NCI-H1694 treated with DMSO at 0.1 percent for 48 hours (cell line): ENCODE results near the gene DZANK1.
"Not testable (repeated sequence)": the region's sequence is repeated elsewhere in the genome, so short reads cannot be mapped to it uniquely, and the experiment has no call there.

Experiments used
- DNase-seq: peaks from one replicate; lab custom pipeline; 2025; lab: John Stamatoyannopoulos, UW

DZANK1 gene

DNA sequence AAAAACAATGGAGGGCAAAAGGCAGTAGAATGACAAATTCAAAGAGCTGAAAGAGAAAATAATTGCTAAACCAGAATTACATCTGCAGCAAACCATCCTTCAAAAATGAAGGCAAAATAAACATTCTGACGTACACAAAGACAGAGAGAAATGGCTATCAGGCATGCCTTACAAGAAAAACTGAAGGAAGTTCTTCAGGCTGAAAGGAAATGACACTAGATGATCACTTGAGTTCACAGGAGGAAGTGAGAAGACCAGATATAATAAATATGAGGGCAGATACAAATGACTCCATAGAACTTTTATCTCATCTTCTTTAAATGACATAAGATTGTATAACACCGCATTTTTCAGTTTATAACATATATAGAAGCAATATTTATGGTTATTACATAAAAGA lies 30.0 kb downstream of the DZANK1 start:
- DNase-seq, result no peak

DNA sequence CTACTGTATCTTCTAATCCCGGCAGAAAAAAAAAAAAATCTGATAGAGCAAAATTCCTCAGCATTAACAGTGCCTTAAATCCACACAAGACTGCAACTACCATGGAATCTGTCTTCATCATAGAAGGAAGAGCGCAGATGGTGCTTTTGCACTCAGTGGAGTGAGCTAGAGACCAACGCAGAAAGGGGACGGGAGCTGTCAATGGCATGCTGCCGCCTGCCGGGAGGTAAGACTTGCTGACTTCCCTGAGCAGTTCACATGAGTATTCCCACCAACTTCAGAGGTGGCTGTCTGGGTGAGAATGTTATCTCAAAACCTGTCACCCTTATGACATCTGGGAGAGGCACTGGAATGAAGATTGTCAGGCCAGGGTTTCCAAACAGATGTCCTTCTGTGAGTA lies 35.6 kb downstream of the DZANK1 start:
- DNase-seq, result no peak

DNA sequence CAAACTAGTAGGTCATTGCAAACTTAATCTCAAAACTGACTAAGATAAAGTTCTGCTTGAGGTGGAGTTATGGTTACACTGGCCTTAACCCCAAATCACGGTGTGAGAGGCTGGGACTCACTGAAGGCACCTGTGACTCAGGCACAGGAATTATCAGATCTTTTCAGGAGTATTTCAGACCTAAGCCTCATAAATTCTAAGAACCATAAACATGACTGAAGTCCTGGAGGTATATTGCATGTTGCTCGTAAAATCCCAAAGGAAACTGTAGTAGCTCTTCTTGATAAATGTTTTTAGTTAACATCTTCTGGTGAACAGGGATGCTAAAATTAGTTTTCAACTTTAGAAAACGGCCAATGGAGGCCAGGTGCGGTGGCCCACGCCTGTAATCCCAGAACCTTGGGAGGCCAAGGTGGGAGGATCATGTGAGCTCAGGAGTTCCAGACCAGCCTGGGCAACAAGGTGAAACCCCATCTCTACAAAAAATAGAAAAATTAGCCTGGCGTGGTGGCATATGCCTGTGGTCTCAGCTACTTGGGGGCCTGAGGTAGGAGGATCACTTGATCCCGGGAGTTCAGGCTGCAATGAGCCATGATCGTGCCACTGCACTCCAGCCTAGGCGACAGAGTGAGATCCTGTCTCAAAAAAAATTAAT lies 36.5 kb downstream of the DZANK1 start:
- DNase-seq, result no peak

DNA sequence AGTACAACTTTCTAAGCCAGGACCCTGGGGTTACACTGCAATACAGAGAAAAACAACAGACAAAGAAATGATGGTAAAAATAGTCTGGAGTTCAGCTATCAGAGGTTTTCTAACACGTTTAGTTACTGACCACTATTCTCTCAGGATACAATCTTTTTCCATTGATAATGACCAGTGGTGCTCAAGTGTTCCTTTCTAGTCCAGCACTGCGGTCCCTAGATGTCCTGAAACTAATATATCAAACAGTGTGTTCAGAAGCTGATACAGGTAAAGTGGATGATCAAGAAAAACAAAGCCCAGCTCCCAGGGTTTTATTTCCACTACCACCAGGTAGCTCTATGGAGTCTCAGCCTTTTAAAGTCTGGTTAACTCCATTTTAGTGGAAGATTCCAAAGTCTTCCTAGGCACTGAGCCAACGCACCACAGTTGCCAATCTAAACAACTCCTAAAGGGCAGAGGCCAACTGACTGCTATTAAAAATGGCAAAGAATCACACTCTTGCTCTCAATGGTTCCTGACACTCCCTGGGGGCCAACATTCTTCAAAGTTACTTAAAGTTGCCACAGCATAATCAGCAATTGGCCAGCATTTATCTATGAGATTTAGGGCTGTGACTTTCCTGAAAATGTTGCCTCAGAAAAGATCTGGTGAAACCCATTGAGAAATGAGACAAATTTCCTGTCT lies 38.2 kb downstream of the DZANK1 start:
- no peak for DNase-seq

DNA sequence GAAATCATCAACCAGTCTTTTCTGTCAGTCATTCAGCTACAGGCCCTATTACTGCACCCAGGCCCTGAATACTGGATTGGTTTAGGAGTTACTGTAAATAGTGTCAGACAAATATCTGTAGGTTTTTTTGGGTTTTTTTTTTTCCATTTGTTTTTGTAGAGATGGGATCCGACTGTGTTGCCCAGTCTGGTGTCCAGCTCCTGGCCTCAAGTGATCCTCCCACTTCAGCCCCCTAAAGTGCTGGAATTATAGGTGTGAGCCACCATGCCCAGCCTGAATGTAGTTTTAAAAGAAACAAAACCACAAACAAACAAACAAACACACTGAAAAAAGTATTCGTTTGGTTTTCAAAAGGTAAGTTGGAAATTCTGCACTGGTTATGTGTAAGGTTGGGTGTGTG lies 39.6 kb downstream of the DZANK1 start:
- DNase-seq, result no peak

DNA sequence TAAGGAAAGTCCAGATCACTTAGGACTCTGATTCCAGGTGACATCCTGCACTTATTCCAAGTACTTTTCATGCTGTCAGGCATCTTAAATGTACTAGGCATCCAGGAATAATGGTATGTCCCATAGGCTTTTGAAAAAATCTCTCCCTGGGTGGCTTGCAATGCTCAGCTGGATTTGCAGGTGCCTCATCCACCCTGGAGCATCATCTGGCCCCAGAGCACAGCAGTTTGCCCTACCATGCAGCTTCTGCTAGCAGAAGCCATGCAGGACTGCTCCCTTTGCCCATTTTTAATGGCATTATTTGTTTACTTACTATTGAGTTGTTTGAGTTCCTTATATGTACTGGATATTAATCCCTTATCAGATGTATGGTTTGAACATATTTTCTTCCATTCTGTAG lies 45.2 kb downstream of the DZANK1 start:
- no peak for DNase-seq

DNA sequence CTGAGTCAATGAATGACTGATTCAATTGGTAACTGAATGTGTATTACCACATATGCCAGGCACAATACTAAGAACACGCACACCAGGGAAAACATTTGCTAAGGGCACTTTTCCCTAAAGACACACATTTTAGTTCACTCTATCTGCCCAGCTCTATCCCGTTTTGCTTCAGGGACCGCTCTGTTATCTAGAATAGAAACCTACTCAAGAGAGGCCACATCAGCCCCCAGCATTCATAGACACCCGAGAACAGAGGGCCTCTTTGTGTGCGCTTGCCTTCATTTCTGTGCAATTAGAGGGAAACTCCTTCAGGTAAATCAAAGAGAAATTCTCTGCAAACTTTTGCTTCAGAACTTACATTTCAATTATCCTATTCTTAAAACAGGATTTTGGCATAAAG lies 50.3 kb downstream of the DZANK1 start:
- DNase-seq, result no peak

DNA sequence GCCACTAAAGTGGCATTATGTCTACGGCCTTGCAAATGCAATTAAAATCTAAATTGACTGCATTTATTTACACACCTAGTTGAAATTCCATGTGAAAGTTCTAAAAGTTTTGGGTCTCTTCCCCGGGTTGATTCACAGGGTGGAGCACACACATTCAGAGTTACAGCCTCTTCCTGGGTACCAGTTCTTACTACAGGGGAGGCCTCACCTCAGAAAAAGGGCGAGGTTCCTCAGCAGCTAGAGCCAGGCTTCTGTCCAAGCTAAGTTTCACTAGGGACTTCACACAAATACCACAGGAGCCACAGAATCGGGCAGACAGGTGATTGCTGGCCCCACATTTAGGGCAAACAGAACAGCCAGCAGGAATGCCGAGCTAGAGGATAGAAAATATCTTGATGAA lies 52.7 kb downstream of the DZANK1 start:
- DNase-seq, result no peak

DNA sequence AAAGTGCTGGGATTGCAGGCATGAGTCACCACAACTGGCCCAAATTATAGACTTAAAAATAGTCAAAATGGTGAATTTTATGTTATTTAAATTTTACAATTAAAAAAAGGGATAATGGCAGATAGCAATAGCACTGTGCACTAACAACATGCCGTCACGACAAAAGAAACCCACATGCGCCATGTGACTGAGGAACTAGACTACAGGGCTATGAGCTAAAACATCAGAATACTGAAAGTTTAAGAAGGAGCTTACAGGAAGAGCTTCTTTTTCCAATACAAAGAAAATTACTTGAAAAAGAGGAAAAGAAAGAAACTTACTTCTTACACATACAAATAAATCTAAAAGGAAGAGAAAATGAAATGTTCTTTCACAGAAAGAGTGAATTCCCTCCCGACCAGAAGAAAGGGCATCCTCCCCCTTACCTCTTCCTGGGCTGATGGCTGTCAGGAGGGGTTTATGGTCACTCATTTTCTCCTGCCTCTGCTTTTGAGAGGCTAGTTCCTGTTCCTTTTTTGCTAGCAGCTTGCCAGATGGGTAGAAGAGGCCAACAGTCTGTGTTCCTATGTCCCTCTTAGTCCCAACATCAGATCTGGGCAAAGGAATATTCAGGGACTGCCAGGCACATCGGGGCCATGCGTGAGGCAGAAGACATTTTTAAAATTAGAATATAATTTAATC lies 54.5 kb downstream of the DZANK1 start:
- DNase-seq, result no peak

DNA sequence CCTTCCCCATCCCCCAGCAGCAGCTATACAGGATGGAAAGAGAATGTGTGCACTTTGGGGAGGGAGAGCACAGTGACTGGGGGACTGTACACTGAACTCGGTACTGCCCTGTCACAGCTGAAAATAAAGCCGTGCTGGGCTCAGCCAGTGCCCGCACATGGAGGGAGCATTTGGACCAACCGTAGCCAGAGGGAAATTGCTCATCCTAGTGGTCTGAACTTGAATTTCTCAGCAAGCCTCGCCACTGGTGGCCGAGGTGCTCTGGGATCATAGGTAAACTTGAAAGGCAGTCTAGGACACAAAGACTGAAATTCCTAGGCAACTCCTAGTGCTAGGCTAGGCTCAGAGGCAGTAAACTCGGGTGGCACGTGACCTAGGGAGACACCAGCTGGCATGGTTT lies 61.0 kb downstream of the DZANK1 start:
- DNase-seq, result no peak

DNA sequence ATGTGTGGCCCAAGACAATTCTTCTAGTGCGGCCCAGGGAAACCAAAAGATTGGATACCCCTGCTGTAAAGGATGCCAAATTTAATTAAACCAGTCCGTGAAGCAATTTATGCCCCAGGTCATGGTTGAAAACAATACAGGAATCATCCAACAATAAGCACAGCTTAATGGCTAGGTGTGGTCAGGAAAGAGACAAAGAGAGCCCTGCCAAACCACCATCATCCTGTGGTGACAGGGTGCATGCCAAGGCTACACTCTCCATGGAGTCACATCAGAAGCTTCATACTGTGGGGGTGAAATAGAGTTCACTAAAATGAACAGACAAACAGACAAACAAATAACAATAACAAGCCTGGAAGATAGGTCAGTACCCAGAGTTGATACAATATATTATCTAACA lies 62.7 kb downstream of the DZANK1 start:
- DNase-seq, result no peak

DNA sequence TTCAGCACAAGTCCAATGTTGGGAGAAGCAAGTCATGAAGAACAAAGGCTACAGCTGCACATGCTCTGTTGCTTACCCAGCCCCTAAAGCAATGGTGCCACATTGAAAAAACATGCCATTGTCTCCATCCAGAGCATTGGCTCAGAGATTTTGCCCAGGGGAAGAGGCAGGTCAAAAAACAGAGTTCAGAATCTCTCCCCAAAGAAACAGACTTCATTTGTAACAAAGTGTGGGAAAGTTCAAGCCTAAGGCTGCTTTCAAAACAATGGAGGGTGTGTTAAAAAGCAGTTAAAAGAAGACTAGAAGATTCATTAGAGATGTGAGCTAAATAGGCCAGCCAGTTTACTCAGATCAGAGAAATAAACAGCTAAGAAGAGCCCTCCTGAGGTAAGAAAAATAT lies 63.6 kb downstream of the DZANK1 start:
- DNase-seq, result no peak

DNA sequence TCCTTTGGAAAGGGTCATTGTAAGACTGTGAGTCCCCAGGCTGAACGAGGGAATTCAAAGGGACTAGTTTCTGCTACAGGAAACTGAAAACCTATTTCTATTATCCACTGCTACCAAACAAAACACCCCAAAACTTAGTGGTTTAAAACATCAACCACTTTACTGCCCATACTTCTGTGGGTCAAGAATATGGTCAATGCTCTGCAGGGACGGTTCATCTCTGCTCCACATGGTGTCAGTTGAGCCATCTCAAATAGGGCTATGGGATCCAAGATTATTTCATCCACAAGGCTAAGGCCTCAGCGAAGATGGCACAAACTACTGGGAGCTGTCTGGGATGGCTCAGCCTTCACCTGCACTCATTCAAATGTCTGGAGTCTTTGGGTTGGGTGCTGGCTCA lies 65.5 kb downstream of the DZANK1 start:
- no peak for DNase-seq

DNA sequence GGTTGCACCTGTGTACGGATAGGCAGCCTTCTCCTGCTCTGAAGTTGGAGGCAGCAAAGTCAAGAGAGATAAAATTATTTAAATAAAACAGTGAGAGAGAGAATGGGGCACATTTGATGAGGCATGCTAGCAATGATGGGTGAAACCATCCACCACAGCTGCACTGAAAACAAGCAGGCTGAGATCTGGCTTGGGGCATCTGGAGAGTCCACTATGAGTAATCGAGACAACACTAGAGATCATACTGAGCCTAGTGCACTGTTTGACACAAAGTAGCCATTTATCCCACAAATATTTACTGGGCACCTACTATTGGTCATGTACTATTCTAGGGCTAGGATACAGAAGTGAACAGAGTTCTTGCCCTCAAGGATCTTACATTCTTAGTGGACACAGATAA lies 66.4 kb downstream of the DZANK1 start:
- DNase-seq, result no peak

DNA sequence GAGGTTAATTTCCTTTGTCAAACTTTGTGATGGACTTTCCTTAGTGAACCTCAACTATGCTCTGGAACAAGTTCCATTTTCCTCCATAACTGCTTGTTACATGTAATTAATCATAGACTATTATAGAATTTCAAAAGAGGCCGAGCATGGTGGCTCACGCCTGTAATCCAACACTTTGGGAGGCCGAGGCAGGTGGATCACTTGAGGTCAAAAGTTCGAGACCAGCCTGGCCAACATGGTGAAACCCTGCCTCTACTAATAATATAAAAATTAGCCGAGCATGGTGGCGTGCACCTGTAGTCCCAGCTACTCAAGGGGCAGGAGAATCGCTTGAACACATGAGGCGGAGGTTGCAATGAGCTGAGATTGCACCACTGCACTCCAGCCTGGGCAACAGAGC lies 68.1 kb downstream of the DZANK1 start:
- DNase-seq, result not testable (repeated sequence)

DNA sequence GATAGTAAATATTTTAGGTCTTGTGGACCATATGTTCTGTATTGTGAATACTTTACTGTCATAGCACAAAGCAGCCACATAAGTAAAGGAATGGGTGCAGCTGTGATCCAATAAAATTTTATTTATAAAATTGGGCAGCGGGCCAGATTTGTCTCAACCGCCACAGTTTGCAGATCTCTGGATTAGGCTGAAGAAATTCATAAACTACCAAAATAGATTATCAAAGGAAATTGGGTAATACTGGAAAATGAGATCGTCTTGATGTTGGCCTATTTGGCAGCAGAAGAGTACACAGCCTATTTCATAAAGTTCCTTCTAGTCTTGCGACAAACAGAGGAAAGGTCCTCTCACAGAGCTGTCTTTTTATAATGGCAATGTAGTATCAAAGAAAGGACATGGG lies 69.8 kb downstream of the DZANK1 start:
- DNase-seq, result no peak

DNA sequence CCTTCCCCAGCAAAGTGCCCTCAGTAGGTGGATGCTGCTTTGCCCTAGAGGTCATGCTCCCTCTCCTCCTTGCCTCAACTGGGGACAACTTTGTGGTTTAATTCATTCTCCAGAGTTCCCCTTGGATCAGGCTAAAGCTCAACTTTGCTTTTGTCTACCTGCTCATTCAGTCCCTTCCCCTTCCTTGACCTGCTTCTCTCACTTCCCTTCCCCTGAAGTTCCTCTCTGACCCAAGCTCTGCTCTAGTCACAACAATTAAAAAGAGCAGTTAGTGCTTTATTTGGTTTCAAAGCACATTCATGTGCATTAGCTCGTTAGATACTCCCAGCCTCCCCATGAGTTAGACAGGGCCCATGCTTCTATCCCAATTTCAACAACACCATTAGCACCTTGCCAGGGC lies 71.3 kb downstream of the DZANK1 start:
- DNase-seq, result no peak

DNA sequence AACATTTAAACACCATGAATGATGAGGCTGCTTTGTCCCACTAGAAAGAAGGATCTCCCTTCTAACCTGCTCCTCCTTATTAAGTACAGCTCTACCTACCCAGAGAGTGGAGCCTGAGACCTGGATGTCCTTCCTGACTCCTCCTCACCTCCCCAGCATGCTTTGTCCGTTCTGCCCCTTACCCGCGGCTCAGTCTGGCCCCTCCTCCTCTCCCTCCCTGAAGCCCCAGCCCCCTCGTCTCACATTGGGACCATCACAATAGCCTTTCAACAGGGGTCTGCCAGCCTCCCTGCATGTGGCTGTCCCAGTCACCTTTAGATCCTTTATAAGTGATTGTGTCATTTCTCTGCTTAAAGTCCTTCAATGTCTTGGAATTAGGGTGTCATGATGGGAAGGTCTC lies 72.5 kb downstream of the DZANK1 start:
- no peak for DNase-seq

DNA sequence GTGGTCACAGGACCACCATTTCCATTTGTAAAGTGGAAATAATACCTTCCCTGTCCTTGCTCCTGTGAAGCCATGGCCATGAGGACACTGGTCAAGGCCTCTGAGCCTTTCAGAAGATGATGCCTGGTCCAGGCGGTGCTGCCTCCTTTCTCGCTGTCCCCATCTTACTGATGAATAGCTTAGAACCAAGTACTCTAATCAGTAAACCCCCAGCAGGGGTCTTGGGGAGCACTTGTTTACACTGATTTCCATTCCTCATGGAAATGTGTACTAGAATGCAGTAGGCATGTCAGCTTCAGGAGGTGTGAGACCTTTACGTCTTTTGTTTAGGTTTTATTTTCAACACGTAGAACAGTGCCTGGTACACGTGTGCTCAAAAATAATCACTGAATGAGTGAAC lies 75.1 kb downstream of the DZANK1 start:
- no peak for DNase-seq

DNA sequence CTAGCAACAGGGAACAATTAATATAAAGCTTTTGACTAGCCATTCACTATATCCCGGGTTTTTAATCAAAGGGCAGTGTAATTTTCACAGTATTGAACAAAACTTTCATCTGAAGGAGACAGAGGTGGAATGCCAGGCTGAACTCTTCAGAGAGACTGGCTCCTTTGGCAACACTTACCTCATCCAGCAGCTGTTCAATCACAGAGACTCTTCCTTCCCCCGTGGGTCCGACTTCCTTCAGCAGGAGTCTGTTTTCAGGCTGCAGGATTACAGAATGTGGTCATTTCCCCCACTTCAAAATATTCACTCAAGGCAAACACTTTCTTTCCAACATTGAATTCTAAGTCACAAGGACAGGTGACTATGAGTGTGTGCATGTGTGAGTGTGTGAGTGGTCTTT lies 76.6 kb downstream of the DZANK1 start:
- DNase-seq, result no peak

DNA sequence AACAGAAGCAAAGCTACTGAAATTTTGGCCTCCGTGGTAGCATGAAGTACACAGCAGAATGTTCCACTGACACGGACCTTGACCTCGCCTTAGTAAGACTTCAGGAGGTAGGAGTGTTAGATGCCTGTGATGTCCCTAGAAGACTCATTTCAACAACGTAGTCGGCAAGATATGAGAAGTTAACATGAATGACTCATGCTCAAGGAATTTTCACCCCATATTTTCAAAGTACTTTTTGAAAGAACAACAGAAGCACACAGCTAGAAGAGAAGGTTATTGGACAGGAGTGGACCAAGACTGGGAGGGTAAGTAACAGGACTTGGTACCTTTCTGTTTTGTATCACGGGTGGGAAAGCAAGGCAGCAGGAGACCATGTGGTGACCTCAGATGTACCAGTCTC lies 78.0 kb downstream of the DZANK1 start:
- DNase-seq, result no peak

DNA sequence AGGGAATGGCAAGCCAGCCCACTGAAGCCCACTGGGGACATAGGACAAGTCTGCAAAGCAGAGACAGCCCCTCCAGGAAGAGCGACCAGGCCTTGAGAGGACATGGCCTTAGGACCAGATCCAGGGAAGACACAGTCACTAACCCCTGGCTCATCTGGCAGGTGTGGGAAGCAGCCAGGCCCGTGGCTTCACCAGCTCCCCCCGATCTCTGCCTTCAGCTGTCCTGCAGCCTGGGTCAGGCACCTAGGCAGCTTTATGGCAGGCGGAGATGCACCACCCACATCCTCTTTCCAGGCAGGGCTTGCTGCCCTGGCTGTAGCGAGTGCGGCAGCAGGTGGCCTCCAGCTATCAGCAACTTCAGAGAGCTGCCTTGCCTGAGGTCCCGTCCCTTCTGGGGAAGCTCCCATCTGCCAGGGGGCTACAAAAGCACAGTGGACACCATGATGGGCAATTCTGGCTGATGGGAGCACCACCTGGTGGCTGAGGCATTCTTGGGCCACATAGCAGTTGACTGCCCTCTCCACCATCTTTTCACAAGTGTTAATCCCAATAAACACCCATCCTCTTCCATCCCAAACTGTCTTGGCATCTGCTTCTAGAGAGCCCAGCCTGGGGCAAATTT lies 85.8 kb downstream of the DZANK1 start:
- DNase-seq, result no peak

DNA sequence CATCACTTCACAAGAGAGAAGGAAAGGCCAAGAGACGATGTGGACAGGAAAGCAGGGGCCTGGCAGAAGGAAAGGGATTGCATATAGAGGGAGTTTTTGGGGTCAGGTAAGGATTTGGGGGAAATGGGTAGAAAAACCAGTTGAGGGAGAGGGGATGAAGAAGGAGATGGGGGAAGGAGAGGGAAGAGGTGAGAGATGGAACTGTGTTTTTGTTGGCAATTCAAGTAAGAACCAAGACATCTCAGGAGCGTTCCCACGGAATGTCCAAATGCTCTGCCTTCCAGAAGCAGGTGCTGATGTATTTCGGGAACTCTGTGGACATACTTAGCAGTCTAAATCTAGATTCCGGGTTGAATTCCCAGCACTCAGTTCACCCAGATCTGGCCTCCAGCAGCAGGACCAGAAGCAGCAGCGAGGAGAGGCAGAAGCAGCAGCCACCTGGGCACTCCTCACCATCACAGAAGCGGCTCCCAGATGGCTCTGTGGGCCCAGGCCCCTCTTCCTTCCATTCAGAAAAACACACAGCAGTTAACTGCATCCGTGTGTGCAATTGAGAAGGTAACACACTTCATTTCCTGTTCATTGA lies 88.8 kb downstream of the DZANK1 start:
- DNase-seq, result no peak
